NB4 (cell line): ENCODE data around the gene ZNF469.

Source experiments
- CTCF ChIP-seq: IDR thresholded peaks from one replicate; pipeline ENCODE4 v1.5.1; 2012; ENCODE audit warnings: low read depth, low read length
- MAX ChIP-seq: IDR thresholded peaks from 2 replicates; pipeline ENCODE4 v1.6.1; 2011; ENCODE audit warnings: low read depth, low read length
- MYC ChIP-seq: IDR thresholded peaks from 2 replicates; pipeline ENCODE4 v1.6.1; 2011; ENCODE audit warnings: low read depth, low read length
- POLR2A ChIP-seq: IDR thresholded peaks from 2 replicates; pipeline ENCODE4 v1.6.1; 2011; ENCODE audit warnings: mild to moderate bottlenecking; ENCODE audit not compliant: insufficient read length; ENCODE audit errors: extremely low read depth

- TF ChIP-seq CTCF (no peak), MAX (no peak), POLR2A (no peak), MYC (no peak)
Observed at GRCh38 chr16:88389621-88390160, 6.9 kb downstream of the ZNF469 start.
